ENCODE results near the gene VSIR.

DNA sequence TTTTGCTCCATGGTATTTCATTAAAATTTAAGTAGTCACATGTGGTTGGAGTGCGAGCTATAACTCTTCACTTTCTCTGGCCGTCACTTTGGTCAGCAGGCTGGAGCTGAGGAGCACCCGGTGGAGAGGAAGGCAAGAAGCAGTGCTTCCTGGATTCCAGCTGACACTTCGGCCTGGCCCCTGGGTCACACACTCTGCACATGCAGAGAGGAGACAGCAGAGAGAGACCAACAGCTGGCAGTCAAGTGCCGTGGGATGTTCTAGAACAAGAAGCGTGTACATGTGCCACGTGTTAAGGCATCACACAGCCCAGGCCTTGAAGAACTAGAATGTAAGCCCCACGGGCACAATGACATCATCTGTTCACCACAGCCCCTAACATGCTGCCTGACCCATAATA is 47.6 kb upstream of the VSIR start:
- TF ChIP-seq, protein P1, sequence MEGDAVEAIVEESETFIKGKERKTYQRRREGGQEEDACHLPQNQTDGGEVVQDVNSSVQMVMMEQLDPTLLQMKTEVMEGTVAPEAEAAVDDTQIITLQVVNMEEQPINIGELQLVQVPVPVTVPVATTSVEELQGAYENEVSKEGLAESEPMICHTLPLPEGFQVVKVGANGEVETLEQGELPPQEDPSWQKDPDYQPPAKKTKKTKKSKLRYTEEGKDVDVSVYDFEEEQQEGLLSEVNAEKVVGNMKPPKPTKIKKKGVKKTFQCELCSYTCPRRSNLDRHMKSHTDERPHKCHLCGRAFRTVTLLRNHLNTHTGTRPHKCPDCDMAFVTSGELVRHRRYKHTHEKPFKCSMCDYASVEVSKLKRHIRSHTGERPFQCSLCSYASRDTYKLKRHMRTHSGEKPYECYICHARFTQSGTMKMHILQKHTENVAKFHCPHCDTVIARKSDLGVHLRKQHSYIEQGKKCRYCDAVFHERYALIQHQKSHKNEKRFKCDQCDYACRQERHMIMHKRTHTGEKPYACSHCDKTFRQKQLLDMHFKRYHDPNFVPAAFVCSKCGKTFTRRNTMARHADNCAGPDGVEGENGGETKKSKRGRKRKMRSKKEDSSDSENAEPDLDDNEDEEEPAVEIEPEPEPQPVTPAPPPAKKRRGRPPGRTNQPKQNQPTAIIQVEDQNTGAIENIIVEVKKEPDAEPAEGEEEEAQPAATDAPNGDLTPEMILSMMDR (IDR thresholded peaks at IDR 0.05) = no peak
- no peak for TF ChIP-seq POLR2A (IDR thresholded peaks at IDR 0.05)
- no peak for TF ChIP-seq POLR2AphosphoS5 (IDR thresholded peaks at IDR 0.05)
